GM12864 (cell line): ENCODE results near the gene FKBP10.

ENCODE experiments used
- DNase-seq: peaks from one replicate; pipeline ENCODE4 v3.0.0-alpha.2; 2011; ENCODE audit warnings: low read depth
- H3K4me3 ChIP-seq: 2 replicates; pipeline ENCODE4 v1.5.1; 2011; ENCODE audit warnings: mild to moderate bottlenecking, low read depth, low read length, control low read depth
- TF ChIP-seq, protein P1 (sequence below): IDR thresholded peaks from 2 replicates; pipeline ENCODE4 v1.5.1; 2011; ENCODE audit warnings: low read depth, mild to moderate bottlenecking, moderate library complexity, low read length, control low read depth, inconsistent platforms; ENCODE audit errors: missing control alignments

Gene FKBP10

DNA sequence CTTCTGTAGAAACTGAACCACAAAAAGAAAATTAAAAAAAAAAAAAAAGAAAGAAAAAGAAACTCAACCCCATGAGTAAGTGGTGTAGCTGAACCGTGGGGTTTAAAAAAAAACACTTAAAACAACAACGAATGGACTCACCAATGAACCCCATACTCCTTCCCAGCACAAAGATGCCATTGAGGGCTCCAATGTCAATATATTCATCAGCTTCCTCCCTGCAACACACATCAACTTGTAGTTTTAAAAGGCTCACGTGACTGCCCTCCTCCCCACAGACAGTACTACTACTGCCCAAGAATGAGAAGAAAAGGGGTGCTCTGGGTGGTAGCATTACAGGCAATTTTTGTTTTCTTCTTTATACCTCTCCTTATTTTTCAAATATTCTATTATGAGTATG, 55.8 kb downstream of the FKBP10 start:
- DNase-seq, result no peak
- H3K4me3 ChIP-seq, result no peak overlapping the region
- TF ChIP-seq, protein P1, sequence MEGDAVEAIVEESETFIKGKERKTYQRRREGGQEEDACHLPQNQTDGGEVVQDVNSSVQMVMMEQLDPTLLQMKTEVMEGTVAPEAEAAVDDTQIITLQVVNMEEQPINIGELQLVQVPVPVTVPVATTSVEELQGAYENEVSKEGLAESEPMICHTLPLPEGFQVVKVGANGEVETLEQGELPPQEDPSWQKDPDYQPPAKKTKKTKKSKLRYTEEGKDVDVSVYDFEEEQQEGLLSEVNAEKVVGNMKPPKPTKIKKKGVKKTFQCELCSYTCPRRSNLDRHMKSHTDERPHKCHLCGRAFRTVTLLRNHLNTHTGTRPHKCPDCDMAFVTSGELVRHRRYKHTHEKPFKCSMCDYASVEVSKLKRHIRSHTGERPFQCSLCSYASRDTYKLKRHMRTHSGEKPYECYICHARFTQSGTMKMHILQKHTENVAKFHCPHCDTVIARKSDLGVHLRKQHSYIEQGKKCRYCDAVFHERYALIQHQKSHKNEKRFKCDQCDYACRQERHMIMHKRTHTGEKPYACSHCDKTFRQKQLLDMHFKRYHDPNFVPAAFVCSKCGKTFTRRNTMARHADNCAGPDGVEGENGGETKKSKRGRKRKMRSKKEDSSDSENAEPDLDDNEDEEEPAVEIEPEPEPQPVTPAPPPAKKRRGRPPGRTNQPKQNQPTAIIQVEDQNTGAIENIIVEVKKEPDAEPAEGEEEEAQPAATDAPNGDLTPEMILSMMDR, result no peak

DNA sequence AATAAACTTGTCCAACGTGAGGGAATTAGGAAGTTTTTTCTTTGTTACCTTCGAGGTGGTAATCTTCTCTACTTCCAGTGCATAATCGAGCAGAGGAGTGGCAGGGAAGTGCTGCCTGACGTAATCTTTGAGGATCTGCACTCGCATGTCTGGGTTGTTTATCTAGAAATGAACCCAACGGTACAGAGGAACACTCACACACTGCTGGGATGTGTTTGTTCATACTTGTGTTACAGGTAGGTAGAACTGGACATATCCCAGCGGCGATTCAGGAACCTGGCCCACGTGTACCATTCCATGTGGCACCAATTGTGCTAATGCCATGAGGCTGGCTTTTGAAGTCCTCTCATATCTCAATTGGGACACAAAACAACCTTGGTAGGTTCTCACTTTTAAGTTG, 56.6 kb downstream of the FKBP10 start:
- TF ChIP-seq, protein P1, result no peak
- no peak for DNase-seq
- no peak overlapping the region for H3K4me3 ChIP-seq

DNA sequence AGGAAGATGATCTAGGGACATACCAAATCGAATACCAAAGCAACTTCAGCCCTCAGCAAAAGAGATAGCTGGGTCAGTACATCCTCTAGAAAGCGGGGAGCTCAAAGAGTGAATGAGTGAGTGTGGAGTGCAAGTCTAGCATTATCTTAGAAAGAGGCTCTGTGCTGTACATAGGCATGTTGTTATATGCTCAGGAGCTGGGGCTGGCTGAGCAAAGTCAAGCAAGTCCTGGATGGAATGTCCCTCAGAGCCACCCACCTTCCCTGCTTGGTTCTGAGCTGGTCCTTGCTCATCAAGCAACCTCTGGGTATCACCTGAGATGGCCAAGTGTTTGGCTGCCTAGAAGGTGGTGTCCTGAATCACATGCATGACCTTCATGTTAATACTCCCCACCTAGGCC, 57.3 kb downstream of the FKBP10 start:
- TF ChIP-seq, protein P1, result no peak
- DNase-seq, result no peak
- no peak overlapping the region for H3K4me3 ChIP-seq

DNA sequence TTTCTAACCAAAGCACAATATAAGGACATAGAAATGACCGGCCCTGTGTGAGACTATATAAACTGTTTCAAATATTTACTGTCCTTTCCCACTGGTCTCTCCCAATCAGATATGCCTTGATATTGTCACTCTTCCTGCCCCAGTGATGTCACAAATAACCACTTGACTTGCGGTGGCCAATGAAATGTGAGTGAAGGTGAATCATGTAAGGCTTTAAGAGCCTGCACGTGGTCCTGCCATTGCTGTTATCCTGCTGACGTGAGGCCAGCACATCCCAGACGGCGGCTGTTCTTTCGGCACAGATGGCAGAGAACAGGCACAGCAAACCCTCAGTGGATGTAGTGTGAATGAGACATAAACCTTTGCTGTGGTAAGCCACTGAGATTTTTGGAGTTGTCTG, 57.8 kb downstream of the FKBP10 start:
- TF ChIP-seq, protein P1, result no peak
- DNase-seq, result no peak
- H3K4me3 ChIP-seq, result no peak overlapping the region

DNA sequence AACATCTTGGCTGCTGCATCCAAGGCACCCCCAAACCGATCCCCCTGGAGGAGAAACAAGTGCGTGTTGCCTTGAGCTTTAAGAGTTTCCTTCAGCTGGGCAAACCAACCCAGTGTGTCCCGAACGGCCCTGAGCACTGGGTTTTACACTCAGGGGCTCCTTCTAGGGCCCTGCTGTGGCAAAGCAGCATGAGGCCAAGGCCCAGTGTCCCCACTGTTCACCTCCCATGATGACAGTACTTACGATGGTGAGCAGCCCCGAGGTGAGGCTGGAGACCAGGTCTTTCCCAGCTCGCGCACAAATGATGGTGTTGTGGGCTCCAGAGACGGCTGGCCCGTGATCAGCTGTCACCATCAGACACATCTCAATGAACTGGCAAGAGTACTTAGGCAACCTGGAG, 59.0 kb downstream of the FKBP10 start:
- TF ChIP-seq, protein P1, result no peak
- no peak for DNase-seq
- no peak overlapping the region for H3K4me3 ChIP-seq
